GM23248 (cell line): Measurements from ENCODE around the gene MRPL36.

Experiments
- EZH2 ChIP-seq: fragments of 200-600 bp; sonication (generic); IDR thresholded peaks from 2 replicates; pipeline ENCODE4 v1.6.1; 2018; ENCODE audit warnings: antibody characterized with exemption, mild to moderate bottlenecking; ENCODE audit not compliant: insufficient read depth, poor library complexity, severe bottlenecking
- EZH2phosphoT487 ChIP-seq: fragments of 200-600 bp; sonication (generic); IDR thresholded peaks from 2 replicates; pipeline ENCODE4 v1.6.1; 2018; ENCODE audit warnings: antibody characterized with exemption, moderate library complexity, mild to moderate bottlenecking, low read depth; ENCODE audit not compliant: insufficient read depth

- TF ChIP-seq EZH2 (no peak), EZH2phosphoT487 (no peak)
Measured at GRCh38 chr5:1831677-1832313, 32.2 kb upstream of the MRPL36 start.
